GM06990 (cell line): ENCODE measurements around the gene CLCF1.

Experiments
- DNase-seq: peaks from one replicate; pipeline ENCODE4 v3.0.0-alpha.2; 2011; ENCODE audit not compliant: insufficient read length; ENCODE audit errors: extremely low read depth
- H3K27me3 ChIP-seq: replicated peaks from 2 replicates; pipeline ENCODE4 v1.6.0; 2011; ENCODE audit warnings: low read length; ENCODE audit not compliant: control insufficient read depth, insufficient read depth
- H3K36me3 ChIP-seq: 2 replicates; pipeline ENCODE4 v1.5.1; 2011; ENCODE audit warnings: low read length; ENCODE audit not compliant: control insufficient read depth, insufficient read depth
- H3K4me3 ChIP-seq: replicated peaks from 2 replicates; pipeline ENCODE4 v1.5.1; 2011; ENCODE audit warnings: low read depth, mild to moderate bottlenecking, control low read depth, low read length
- TF ChIP-seq, protein P1 (sequence below): IDR thresholded peaks from 2 replicates; pipeline ENCODE4 v1.5.1; 2011; ENCODE audit warnings: low read length, control low read depth, mild to moderate bottlenecking, inconsistent platforms; ENCODE audit not compliant: insufficient read depth, poor library complexity, severe bottlenecking

Gene CLCF1

DNA sequence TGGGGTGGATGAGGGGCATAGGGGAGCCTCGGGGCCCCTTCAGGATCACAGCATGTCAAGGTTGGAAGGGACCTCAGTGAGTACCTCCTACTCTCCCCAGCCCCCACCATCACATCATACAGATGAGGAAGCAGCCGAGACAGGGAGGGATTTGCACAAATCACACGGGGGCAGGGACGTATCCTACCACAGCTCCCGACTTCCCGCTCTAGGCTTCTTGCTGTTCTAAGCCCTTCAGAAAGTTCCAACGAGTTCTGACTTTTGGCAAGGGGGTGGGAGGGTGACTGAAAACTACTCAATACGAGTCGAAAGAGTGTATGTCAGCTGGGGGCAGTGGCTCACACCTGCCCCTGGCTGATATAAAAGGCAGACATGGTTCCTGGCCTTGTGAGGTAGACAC, 13.7 kb upstream of the CLCF1 start:
- DNase-seq, result no peak
- no peaks in the 10 kb centered on the region for H3K36me3 ChIP-seq
- no peak overlapping the region for H3K4me3 ChIP-seq
- TF ChIP-seq, protein P1, sequence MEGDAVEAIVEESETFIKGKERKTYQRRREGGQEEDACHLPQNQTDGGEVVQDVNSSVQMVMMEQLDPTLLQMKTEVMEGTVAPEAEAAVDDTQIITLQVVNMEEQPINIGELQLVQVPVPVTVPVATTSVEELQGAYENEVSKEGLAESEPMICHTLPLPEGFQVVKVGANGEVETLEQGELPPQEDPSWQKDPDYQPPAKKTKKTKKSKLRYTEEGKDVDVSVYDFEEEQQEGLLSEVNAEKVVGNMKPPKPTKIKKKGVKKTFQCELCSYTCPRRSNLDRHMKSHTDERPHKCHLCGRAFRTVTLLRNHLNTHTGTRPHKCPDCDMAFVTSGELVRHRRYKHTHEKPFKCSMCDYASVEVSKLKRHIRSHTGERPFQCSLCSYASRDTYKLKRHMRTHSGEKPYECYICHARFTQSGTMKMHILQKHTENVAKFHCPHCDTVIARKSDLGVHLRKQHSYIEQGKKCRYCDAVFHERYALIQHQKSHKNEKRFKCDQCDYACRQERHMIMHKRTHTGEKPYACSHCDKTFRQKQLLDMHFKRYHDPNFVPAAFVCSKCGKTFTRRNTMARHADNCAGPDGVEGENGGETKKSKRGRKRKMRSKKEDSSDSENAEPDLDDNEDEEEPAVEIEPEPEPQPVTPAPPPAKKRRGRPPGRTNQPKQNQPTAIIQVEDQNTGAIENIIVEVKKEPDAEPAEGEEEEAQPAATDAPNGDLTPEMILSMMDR, result no peak
- H3K27me3 ChIP-seq, result no peaks in the 10 kb centered on the region

DNA sequence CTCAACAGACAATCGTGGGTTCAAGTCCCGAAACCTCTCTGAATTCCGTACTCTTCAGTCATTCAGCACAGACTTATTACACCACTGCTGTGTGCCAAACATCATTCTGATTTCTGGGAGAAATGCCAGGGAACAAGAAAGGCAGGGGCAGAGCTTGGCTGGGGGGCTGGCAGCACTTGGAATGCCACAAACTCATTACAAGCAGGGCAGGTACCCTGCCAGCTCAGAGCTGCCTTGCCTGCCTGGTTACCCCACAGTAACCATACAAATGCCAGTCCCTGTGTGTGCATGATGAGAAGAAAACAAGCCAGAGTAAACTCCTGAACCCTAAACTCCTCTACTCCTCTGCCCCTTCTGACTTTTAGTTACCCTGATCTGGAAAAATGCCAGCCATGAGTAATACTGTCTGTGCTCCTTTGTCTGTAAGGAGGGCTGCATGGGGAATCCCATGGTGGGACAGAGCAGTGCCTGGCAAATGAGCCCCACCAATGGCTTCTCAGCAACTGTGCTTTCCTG, 11.5 kb upstream of the CLCF1 start:
- H3K4me3 ChIP-seq, result no peak overlapping the region
- DNase-seq, result no peak
- TF ChIP-seq, protein P1, result no peak
- no peaks in the 10 kb centered on the region for H3K27me3 ChIP-seq
- no peaks in the 10 kb centered on the region for H3K36me3 ChIP-seq

DNA sequence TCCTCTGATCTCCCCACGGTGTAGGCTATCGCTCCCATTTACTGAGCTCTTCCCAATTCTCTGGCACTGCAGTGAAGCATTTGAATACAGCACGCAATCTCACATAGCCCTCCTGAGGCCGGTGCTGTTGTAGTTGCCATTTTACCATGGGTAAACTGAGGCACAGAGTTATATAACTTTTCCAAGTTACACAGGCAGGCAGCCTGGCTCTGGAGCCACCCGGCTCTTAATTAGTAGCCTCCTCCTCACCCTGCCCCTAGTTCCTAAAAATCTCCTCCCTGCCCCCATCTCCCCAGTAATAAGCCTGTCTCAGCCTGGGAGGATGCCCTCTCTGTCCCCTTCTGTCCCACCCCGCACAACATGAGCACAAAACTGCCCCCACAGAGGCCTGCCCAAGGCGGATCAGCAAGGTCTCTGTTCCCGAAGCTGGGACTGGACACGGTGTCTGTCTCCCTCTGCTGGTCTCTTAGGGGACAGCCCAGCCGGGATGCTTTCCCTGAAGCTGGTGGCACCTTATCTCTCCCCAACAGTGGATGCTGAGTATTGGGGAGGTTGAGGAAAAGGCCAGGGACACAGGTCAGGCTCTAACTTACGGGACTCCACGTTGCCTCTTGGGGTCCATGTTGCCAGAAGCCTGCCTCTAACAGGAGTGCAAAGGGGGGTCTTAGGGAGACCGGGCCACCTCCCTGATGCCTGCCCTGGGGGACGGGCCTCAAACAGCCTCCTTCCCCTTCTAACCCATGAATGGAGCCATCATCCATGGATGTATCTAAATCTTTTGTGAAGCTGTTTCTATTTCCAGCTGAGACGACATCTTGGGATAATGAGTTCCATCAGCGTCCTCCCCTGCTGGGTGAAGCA, 9.1 kb upstream of the CLCF1 start:
- Histone ChIP-seq H3K4me3 (no peak overlapping the region), H3K36me3 (no peaks in the 10 kb centered on the region), H3K27me3 (no peaks in the 10 kb centered on the region)
- peak; percentile 73 for DNase-seq
- TF ChIP-seq, protein P1, result peak; percentile 97

DNA sequence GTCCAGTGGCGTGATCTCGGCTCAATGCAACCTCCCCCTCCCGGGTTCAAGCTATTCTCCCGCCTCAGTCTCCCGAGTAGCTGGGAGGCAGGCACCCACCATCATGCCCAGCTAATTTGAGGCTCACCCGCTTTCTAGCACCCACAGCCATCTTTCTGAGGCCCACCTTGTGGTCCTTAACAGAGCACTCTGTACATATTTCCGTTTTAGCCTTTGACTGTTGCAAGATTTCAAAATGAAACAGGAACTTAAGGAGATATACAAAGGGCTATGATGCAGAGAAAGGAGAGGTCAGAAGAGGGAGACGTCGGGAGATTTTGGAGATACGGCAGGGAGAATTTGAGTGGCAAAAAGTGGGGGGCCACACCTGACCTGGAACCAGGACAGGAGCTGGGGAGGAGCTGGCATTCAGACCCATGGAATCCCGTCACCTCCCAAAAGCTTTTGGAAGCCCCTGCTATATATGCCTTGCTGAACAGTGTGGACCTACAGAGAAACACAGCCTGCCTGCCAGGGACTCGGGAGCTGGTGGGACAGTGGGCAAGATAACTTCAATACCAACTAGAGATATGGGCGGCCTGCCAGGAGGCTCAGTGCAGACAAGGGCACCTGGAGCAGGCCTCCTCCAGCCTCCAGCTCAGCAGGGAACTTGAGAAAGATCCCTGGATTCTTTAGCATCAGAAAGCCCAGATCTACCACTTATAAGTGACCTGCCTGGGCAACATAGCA, 8.0 kb upstream of the CLCF1 start:
- H3K4me3 ChIP-seq, result no peak overlapping the region
- TF ChIP-seq, protein P1, result peak; percentile 19
- no peaks in the 10 kb centered on the region for H3K36me3 ChIP-seq
- H3K27me3 ChIP-seq, result no peaks in the 10 kb centered on the region
- DNase-seq, result peak; percentile 71

DNA sequence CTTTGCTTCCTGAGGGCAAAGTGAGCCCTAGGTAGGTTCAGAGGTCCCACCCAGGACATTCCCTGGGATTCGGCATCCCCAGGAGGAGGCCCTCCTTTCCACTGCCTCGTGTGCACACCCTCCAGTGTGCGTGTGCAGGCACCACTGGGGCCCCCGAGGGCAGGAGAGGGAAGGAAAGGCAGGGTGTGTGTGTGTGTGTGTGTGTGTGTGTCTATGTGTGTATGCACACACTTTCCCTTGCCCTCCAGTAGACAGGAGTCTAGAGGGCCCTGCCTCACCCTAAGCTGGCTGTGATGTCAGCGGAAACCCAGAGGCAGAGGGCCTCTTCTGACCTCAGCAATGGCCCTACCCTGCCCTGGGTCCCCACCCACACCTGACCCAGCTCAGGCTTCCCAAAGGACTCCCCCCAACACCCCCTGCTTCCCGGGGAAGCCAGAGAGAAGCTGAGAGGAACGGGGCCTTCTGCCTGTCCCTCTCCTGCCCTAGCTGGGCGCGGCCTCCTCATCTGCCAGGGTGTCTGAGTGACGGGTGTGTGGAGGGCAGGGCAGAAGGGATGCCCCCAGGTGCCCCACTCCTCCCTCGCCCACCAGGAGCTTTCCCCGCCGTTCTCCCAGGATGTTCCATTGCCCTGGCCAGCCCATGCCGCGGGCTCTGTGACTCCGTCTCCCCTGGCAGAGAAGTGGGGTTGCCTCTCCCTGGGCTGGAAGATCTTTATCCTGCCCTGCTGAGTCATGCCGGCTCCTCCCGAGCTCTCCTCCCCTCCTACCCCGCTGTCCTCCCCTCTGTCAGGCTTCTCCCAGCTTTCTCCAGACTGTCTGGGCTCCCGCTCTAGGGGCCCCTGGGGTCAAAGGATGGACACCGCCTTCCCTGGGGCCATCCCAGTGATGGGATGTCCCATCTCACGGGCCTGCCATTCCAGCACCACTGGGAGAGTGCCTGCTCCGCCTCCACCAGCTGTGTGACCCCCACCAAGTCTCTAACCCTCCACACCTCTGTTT, 6.0 kb upstream of the CLCF1 start:
- Histone ChIP-seq H3K27me3 (peaks cover 3% of the 10 kb centered on the region; the same call in 1 of the 2 replicates), H3K36me3 (no peaks in the 10 kb centered on the region), H3K4me3 (no peak overlapping the region)
- no peak for DNase-seq
- TF ChIP-seq, protein P1, result no peak
